Measurements from ENCODE around the gene ERMARD. TPM values are rescaled to one million over a fixed set of nuclear protein-coding genes. Genes with fewer than 3 reads are reported as not detected.

Gene ERMARD
- total RNA-seq, 1 experiment from 2014 or later: 17.7 TPM

DNA sequence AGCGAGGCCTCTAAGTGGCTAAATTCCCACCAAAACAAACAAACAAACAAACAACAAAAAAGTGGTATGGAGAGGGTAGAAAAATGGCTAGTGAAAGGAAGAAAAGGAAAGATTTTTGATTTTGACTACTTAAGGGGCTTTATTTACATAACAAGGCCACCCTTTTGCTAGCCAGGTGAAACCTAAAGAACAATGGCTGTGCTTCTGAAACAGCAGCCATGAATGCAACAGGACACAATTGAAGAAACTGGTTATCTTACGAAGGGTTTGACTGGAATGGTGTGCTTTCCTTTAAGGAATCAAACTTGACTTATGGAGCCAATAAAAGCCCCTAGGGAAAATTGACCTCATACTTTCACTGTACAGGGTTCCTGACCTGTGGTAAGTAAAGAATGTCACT lies 68.9 kb downstream of the ERMARD start (continued):
- TF ChIP-seq, protein P1, sequence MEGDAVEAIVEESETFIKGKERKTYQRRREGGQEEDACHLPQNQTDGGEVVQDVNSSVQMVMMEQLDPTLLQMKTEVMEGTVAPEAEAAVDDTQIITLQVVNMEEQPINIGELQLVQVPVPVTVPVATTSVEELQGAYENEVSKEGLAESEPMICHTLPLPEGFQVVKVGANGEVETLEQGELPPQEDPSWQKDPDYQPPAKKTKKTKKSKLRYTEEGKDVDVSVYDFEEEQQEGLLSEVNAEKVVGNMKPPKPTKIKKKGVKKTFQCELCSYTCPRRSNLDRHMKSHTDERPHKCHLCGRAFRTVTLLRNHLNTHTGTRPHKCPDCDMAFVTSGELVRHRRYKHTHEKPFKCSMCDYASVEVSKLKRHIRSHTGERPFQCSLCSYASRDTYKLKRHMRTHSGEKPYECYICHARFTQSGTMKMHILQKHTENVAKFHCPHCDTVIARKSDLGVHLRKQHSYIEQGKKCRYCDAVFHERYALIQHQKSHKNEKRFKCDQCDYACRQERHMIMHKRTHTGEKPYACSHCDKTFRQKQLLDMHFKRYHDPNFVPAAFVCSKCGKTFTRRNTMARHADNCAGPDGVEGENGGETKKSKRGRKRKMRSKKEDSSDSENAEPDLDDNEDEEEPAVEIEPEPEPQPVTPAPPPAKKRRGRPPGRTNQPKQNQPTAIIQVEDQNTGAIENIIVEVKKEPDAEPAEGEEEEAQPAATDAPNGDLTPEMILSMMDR (IDR thresholded peaks at IDR 0.05): no peak

DNA sequence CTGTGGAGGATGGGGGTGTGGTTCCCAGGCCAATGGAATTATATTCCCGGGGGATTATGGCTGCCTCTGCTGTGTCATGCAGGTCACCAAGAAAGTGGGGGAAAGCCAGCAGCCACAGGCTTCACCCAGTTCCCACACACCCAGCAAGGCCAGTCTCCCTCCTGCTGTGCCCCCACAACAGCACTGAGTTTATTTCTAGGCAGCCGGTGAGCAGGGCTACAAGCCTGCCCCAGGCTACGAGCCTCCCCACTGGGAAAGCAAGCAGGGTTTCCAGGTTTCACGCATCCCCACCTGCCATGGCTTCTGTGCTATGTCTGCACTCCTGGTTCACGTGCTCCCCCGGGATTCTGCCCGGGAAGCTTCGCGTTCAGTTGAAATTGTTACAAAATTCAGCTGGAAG lies 72.6 kb downstream of the ERMARD start:
- H3K27ac Mint-ChIP-seq: no peak overlapping the region
- peaks cover 9% of the 10 kb centered on the region for H3K27me3 Mint-ChIP-seq (ENCODE audit: low read depth)
- peaks cover 30% of the 10 kb centered on the region for H3K9me3 Mint-ChIP-seq
- DNase-seq (ENCODE audit: low spot score): no peak
- no peak overlapping the region for H3K4me3 Mint-ChIP-seq
- CTCF ChIA-PET: interaction anchor here (1.1 to 1.4 kb wide), 2 partner anchors 19 to 35 kb away, joined by 3 read pairs; no protein-coding TSS in a partner anchor
- peaks cover 15% of the 10 kb centered on the region for H3K36me3 Mint-ChIP-seq
- peaks cover 53% of the 10 kb centered on the region for H3K4me1 Mint-ChIP-seq
- POLR2A ChIA-PET: no interaction called here
- no peak for ATAC-seq
- TF ChIP-seq ZNF423 (CRISPR knock-in tag; IDR thresholded peaks at IDR 0.05) (peak; percentile 48), ZNF121 (CRISPR knock-in tag; IDR thresholded peaks at IDR 0.05) (no peak), ZNF317 (CRISPR knock-in tag; IDR thresholded peaks at IDR 0.05; ENCODE audit: borderline replicate concordance, low read depth) (no peak), EMX1 (CRISPR knock-in tag; IDR thresholded peaks at IDR 0.05) (no peak), NFATC4 (CRISPR knock-in tag; IDR thresholded peaks at IDR 0.05) (no peak)
- TF ChIP-seq, protein P2, sequence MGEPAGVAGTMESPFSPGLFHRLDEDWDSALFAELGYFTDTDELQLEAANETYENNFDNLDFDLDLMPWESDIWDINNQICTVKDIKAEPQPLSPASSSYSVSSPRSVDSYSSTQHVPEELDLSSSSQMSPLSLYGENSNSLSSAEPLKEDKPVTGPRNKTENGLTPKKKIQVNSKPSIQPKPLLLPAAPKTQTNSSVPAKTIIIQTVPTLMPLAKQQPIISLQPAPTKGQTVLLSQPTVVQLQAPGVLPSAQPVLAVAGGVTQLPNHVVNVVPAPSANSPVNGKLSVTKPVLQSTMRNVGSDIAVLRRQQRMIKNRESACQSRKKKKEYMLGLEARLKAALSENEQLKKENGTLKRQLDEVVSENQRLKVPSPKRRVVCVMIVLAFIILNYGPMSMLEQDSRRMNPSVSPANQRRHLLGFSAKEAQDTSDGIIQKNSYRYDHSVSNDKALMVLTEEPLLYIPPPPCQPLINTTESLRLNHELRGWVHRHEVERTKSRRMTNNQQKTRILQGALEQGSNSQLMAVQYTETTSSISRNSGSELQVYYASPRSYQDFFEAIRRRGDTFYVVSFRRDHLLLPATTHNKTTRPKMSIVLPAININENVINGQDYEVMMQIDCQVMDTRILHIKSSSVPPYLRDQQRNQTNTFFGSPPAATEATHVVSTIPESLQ (CRISPR knock-in tag; IDR thresholded peaks at IDR 0.05): no peak

DNA sequence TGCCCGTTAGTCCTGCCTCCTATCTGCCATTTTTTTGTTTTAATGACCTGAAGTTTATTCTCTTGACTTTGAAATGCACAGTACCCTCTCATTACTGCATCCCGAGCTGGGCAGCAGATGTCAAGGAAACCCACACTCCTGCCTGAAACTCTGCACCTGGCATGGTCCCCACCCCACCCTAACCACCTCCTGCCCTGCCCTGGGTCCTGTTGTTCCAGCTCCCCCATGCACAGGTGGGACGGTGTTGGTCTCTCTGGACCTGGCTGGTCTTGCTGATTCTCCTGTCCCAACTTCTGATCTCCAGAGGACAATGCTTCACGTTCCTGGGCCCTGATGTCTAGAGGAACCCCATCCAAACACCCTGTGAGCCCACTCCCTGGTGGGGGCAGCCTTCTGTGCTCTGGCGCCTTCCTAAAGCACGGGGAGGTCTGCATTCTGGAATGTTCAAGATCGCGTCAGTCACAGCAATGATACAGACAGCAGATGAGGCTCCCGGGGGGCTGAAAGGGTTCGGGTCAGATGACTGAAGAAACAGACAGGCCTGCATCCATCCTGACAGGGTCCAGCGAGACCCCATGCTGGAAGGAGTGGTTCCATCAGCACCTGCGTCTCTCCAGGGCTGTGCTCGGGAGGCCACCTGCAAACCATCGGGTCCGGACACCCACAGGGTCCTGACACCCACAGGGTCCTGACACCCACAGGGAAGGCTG lies 73.6 kb downstream of the ERMARD start:
- no peak for DNase-seq (ENCODE audit: low spot score)
- Mint-ChIP-seq H3K27ac (no peak overlapping the region), H3K4me3 (no peak overlapping the region), H3K36me3 (peaks cover 15% of the 10 kb centered on the region), H3K4me1 (peaks cover 48% of the 10 kb centered on the region), H3K9me3 (peaks cover 30% of the 10 kb centered on the region), H3K27me3 (ENCODE audit: low read depth) (peaks cover 13% of the 10 kb centered on the region)
- CTCF ChIA-PET: interaction anchor here (1.1 to 1.4 kb wide), 2 partner anchors 20 to 36 kb away, joined by 3 read pairs; no protein-coding TSS in a partner anchor
- ATAC-seq: no peak
- POLR2A ChIA-PET: no interaction called here
- TF ChIP-seq, protein P3, sequence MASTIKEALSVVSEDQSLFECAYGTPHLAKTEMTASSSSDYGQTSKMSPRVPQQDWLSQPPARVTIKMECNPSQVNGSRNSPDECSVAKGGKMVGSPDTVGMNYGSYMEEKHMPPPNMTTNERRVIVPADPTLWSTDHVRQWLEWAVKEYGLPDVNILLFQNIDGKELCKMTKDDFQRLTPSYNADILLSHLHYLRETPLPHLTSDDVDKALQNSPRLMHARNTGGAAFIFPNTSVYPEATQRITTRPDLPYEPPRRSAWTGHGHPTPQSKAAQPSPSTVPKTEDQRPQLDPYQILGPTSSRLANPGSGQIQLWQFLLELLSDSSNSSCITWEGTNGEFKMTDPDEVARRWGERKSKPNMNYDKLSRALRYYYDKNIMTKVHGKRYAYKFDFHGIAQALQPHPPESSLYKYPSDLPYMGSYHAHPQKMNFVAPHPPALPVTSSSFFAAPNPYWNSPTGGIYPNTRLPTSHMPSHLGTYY (CRISPR knock-in tag; IDR thresholded peaks at IDR 0.05): no peak
- no peak for TF ChIP-seq ATF1 (CRISPR knock-in tag; IDR thresholded peaks at IDR 0.05)
- TF ChIP-seq, protein P4, sequence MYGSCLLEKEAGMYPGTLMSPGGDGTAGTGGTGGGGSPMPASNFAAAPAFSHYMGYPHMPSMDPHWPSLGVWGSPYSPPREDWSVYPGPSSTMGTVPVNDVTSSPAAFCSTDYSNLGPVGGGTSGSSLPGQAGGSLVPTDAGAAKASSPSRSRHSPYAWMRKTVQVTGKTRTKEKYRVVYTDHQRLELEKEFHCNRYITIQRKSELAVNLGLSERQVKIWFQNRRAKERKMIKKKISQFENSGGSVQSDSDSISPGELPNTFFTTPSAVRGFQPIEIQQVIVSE (CRISPR knock-in tag; IDR thresholded peaks at IDR 0.05; ENCODE audit: borderline replicate concordance): no peak
- TF ChIP-seq ZNF138 (CRISPR knock-in tag; conservative IDR thresholded peaks at IDR 0.05): no peak
- TF ChIP-seq, protein P5, sequence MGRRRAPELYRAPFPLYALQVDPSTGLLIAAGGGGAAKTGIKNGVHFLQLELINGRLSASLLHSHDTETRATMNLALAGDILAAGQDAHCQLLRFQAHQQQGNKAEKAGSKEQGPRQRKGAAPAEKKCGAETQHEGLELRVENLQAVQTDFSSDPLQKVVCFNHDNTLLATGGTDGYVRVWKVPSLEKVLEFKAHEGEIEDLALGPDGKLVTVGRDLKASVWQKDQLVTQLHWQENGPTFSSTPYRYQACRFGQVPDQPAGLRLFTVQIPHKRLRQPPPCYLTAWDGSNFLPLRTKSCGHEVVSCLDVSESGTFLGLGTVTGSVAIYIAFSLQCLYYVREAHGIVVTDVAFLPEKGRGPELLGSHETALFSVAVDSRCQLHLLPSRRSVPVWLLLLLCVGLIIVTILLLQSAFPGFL (CRISPR knock-in tag; IDR thresholded peaks at IDR 0.05; ENCODE audit: borderline replicate concordance): no peak
- TF ChIP-seq, protein P6, sequence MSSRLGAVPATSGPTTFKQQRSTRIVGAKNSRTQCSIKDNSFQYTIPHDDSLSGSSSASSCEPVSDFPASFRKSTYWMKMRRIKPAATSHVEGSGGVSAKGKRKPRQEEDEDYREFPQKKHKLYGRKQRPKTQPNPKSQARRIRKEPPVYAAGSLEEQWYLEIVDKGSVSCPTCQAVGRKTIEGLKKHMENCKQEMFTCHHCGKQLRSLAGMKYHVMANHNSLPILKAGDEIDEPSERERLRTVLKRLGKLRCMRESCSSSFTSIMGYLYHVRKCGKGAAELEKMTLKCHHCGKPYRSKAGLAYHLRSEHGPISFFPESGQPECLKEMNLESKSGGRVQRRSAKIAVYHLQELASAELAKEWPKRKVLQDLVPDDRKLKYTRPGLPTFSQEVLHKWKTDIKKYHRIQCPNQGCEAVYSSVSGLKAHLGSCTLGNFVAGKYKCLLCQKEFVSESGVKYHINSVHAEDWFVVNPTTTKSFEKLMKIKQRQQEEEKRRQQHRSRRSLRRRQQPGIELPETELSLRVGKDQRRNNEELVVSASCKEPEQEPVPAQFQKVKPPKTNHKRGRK (CRISPR knock-in tag; IDR thresholded peaks at IDR 0.05; ENCODE audit: borderline replicate concordance): no peak
- TF ChIP-seq NR1H2 (CRISPR knock-in tag; IDR thresholded peaks at IDR 0.05): no peak
- no peak for TF ChIP-seq JAZF1 (CRISPR knock-in tag; IDR thresholded peaks at IDR 0.05)
- TF ChIP-seq, protein P7, sequence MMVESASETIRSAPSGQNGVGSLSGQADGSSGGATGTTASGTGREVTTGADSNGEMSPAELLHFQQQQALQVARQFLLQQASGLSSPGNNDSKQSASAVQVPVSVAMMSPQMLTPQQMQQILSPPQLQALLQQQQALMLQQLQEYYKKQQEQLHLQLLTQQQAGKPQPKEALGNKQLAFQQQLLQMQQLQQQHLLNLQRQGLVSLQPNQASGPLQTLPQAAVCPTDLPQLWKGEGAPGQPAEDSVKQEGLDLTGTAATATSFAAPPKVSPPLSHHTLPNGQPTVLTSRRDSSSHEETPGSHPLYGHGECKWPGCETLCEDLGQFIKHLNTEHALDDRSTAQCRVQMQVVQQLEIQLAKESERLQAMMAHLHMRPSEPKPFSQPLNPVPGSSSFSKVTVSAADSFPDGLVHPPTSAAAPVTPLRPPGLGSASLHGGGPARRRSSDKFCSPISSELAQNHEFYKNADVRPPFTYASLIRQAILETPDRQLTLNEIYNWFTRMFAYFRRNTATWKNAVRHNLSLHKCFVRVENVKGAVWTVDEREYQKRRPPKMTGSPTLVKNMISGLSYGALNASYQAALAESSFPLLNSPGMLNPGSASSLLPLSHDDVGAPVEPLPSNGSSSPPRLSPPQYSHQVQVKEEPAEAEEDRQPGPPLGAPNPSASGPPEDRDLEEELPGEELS (CRISPR knock-in tag; IDR thresholded peaks at IDR 0.05): no peak
- TF ChIP-seq GTF2I (CRISPR knock-in tag; conservative IDR thresholded peaks at IDR 0.05): no peak
- no peak for TF ChIP-seq ZNF121 (CRISPR knock-in tag; IDR thresholded peaks at IDR 0.05)
- no peak for TF ChIP-seq HMGA2 (CRISPR knock-in tag; IDR thresholded peaks at IDR 0.05)

Data from WTC11 (cell line).